GM03348 (cell line): ENCODE measurements around the gene ZBTB1.

Experiments used
- DNase-seq: peaks from one replicate; pipeline ENCODE4 v3.0.0; 2012; ENCODE audit warnings: low spot score

ZBTB1 gene

DNA sequence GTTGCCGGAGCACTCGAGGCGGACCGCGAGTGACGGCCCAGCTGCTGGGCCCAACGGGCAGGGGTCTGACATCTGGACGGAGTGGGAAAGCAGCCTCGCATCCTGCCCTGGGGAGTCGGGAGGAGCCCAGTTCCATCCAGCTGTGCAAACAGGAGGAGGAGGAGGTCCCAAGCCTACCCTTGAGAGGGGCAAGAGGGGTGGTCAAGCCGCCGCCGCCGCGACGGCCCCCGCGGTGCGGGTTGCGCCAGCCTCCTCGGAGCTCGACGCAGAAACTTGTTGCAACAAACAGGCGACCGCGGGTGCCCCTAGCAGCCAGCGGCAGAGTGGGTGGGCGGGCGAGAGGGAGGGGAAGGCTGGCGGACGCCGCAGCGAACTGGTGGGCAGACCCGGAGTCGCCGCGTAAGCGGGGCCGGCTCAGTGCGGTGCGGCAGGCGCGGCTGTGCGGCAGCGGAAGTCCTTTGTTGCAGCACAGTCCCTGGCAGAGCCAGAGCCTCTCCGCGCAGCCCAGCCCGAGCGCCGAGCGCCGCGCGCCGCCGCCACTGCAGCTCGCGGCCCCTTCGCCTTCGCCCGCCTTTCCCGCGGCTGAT is at the start of gene ZBTB1:
Gene ZBTB1 (plus strand): TSS at position 461 of the 587 bp plus-strand sequence. CDS start 16,735 bp downstream, outside the sequence.
- peak; percentile 89 for DNase-seq

DNA sequence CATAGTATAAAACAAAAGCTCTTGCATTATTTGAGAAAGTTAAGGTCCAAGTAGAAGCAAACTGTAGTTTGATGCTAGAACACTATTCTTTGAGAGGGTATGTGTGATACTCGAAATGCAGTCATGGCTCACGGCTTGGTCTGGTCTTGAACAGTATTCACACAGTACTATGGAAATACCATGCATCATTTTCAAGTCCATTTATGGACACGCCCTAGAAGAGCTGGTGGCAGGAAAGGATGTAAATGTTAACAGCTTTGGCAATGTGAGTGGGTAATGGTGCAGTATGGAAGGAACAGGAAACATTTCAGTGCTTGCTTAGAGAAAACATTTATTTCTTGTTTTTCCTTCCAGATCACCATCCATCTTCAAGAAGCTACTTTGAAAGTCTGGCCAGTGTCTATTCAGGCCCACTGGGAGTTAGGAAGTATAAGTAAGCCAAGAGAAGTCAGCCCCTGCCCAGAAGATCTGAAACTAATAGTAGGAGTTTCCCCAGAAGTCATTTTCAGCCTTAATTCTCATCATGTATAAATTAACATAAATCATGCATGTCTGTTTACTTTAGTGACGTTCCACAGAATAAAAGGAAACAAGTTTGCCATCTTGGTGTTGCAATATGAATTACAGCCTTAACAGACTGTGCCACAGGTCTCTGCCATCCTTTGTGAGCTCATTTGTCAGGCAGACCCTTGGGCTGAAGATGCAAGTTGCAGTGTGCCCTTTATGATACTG is 45.0 kb upstream of the ZBTB1 start:
- DNase-seq, result no peak

- DNase-seq, result no peak
Observed at GRCh38 chr14:64461221-64461620, 43.3 kb upstream of the ZBTB1 start.

- DNase-seq, result no peak
Observed at GRCh38 chr14:64463195-64463594, 41.4 kb upstream of the ZBTB1 start.

GRCh38 chr14:64463873-64464272 is 40.7 kb upstream of the ZBTB1 start:
- no peak for DNase-seq

DNA sequence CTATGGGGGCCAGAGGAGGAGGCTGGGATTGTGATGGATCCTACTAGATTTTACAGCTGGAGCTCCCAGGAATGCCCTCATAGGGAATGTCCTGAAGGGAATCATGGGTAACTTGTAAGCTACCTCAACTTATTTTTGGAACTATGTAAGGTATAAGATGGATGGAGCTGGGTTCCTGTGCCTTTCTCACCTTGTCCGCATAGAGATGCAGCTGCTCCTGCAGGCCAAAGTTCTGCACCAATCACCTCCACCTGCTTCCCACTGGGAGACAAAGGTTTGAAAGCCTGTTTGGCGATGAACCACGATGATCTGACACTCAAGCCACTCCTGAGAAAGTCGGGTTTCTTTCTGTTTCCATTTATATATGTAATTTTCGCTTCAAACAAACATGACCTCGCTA is 39.9 kb upstream of the ZBTB1 start:
- DNase-seq, result no peak

DNA sequence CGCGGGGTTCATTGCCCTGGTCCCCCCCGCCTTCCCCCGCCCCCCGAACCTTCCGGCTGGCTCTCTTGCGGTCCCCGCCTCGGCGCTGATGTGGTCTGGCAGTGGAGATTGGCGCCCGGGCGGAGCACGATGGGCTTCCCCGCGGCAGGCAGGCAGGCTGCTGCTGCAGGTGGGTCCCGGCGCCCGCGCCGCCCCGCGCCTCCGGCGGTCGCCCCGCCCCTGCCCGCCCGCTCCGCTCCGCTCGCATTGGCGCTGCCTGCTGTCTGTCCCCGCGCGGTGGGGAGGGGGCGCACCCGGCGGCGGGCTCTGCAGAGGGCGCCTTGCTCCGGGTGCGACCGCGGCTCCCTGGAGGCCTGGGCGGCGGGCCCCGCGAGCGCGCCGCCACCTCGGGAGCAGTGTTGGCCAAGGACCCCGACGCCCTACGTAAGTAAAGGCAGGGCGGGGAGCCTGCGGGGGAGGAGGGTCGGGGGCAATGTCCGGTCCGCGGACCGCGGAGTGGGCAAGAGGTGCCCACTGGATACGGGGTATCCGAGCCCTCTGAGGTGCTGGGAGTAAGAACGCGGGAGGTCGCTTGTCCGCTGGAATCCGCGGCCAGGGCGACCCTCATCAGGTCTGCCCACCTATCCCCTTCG is 39.3 kb upstream of the ZBTB1 start, which contains the start of gene AKAP5:
Gene AKAP5 (plus strand): TSS at position 309 of the 632 bp plus-strand sequence. CDS start 2,896 bp downstream, outside the sequence.
- peak; percentile 86 for DNase-seq

DNA sequence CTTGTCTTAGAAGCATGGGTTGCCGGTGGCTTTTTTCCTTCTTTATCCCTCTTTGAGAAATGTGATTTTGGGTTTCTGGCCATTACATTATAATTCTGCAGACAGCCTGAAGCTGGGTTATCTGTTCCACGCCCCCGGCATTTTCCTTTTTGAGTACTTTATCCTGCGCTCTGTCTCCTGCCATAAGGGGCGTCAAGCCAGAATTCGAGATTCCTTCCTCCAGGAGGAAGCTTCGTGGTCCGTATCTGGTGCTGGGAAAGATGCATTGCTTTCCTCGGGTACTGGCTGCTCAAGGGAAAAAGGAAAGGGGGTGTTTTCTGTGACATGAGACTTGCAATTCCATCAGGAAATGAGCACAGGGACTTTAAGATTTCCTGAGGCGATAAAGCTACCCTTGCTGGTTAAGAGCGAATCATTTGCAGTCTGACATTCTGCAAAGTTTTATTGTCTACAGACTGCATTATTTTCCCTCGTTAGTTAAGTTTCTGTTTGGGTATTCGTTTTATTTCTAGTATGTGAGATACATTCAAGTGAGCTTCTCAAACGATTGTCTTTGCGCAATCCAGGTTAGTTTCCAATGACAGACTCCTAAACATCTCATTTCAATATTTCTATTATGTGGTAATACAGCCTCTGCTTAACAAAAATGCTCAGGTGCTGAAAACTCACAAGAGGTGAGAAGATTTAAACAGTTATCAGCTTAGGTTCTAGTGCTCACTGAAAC is 38.6 kb upstream of the ZBTB1 start:
- peak; percentile 65 for DNase-seq

DNA sequence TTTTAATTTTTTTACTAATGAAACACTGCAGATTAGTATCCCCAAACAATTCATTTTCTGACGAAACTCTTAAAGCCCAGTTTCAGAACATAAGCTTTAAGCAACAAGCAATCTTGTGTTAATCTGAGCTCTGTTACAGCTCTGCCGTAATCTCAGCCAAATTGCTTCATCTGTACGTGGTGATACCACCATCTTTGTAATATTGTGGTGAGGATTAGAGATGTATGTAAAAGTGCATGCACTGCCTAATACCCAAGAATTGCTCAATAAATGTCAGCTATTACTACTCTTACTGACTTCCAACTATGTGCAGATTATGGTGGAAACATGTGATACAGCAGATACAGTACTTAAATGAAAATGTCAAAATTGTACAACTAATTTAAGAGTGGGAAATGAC is 37.5 kb upstream of the ZBTB1 start:
- no peak for DNase-seq

GRCh38 chr14:64467566-64467965 is 37.0 kb upstream of the ZBTB1 start:
- no peak for DNase-seq

DNA sequence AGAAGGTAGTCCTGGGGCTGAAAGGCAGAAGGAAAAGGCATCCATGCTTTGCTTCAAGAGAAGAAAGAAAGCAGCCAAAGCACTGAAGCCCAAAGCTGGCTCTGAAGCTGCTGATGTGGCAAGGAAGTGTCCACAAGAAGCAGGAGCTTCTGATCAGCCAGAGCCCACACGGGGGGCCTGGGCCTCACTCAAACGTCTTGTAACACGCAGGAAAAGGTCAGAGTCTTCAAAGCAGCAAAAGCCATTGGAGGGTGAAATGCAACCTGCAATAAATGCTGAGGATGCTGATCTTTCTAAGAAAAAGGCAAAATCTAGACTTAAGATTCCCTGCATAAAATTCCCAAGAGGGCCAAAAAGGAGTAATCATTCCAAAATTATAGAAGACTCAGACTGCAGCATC is 36.1 kb upstream of the ZBTB1 start:
- DNase-seq, result no peak

- DNase-seq, result no peak
Observed at GRCh38 chr14:64474041-64474440, 30.5 kb upstream of the ZBTB1 start.

GRCh38 chr14:64474698-64475097 is 29.9 kb upstream of the ZBTB1 start:
- DNase-seq, result no peak

- DNase-seq, result no peak
Observed at GRCh38 chr14:64475585-64476273, 28.8 kb upstream of the ZBTB1 start.

DNA sequence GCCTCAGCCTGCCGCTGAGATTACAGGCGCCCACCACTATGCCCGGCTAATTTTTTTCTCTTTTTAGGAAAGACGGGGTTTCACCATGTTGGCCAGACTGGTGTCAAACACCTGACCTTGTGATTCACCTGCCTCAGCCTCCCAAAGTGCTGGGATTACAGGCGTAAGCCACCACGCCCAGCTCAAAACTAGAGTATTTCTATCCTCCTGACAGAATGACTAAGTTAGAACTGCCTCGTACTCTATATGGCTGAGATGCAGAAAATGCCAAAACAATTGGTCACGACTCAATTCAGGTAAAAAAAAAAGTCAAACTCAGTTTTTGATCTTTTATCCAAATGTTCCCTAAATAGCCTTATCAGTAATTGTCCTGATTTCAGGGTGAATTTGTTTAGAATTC is 28.1 kb upstream of the ZBTB1 start:
- DNase-seq, result no peak

DNA sequence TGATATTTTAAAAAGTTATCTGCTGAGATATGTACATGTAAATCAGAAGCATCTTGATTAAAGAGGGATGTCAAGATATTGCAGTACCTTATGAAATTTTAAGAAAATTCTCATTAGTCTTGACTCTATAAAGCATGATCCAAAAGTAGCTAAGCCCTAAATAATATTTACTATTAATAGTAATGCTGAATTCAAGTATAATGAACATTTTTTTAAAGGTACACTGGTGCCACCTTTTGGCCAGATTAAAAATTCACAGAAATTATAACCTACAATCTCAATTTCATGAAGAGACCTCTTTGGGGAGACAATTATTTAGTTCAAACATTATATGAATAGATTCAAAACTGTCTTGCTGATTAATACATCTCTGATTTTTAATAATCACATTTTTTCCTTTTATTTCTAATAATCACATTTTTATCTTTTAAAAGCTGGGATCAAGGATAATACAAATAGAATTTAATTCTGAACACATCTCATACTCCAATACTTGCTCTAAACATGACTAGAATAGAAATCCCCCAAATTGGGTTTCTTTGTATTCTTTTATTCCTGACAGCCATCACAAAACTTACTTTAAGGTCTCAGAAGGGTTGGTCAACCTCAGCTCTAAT is 25.8 kb upstream of the ZBTB1 start:
- DNase-seq, result peak; percentile 36

- no peak for DNase-seq
Observed at GRCh38 chr14:64488590-64489099, 15.9 kb upstream of the ZBTB1 start.

GRCh38 chr14:64491637-64492036 is 12.9 kb upstream of the ZBTB1 start:
- DNase-seq, result no peak

DNA sequence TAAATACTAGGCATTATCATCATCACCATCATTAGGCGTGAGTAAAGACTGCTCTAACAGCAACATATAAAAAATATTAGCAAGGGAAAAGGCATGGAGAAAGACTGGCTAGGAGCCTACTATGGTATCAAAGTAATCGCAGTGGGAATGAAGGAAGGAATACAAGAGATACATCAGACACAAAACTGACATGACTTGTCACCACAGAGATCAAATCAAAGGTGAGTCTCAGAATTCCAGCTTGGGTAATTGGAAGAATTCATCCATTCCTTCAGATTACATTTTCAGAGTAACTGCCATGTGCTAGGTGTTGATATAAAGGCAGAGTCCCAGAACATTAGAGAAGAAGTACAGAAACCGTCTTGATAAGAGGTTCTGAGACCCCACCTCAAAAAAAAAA is 11.1 kb upstream of the ZBTB1 start:
- DNase-seq, result no peak

- DNase-seq, result no peak
Observed at GRCh38 chr14:64495252-64495651, 9.3 kb upstream of the ZBTB1 start.

DNA sequence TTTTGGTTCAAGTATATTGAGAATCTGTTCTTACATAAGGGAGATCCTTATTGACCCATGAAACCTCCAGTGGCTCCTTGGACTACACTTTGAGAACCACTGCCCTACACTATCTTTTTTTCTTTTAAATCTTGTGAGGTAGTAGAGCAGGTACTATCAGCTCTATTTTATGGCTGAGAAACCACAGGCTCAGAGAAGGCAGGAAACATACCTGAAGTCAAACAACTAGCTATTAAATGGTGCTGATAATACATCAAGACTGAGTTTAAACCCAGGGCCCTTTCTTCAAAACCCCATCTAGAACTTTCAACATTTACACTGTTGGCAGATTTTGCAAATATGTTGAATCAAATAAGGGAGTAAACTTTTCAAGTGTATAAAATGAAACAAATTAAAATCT is 7.8 kb upstream of the ZBTB1 start:
- no peak for DNase-seq
